Muscle of arm (tissue), 12 donors: ENCODE data around the gene FOXS1. TPM values are rescaled to one million over a fixed set of nuclear protein-coding genes. Genes with fewer than 3 reads are reported as not detected.
"Not testable (repeated sequence)": the region's sequence is repeated elsewhere in the genome, so short reads cannot be mapped to it uniquely, and the experiment has no call there.

Experiments used
- DNase-seq: peaks from one replicate; pipeline ENCODE4 v3.0.0-alpha.2; 2013
- polyA plus RNA-seq, 12 donors: library from polyadenylated mRNA; unstranded; fragments of 120-200 nt; gene quantifications; one replicate each; pipeline ENCODE4 v1.2.1, GENCODE V29; 2013; ENCODE audit not compliant: insufficient read length in 12 of 12

Gene FOXS1
- polyA plus RNA-seq, 12 donors: 3.9 to 10.5 (median 4.7) TPM; not detected in 1

- no peak for DNase-seq
Measured at GRCh38 chr20:31841928-31842327, 3.5 kb downstream of the FOXS1 start.

GRCh38 chr20:31840906-31841816, 4.2 kb downstream of the FOXS1 start:
- DNase-seq: no peak

- no peak for DNase-seq
Measured at GRCh38 chr20:31839782-31840487, 5.5 kb downstream of the FOXS1 start.

GRCh38 chr20:31838646-31839292, 6.6 kb downstream of the FOXS1 start:
- DNase-seq: no peak

- no peak for DNase-seq
Measured at GRCh38 chr20:31837896-31838397, 7.5 kb downstream of the FOXS1 start.

GRCh38 chr20:31836853-31837608, 8.4 kb downstream of the FOXS1 start:
- DNase-seq: no peak

- DNase-seq: no peak
Measured at GRCh38 chr20:31835977-31836852, 9.2 kb downstream of the FOXS1 start.

GRCh38 chr20:31835554-31835953, 9.8 kb downstream of the FOXS1 start:
- DNase-seq: no peak

- no peak for DNase-seq
Measured at GRCh38 chr20:31833931-31834521, 11.4 kb downstream of the FOXS1 start.

- DNase-seq: no peak
Measured at GRCh38 chr20:31833130-31833930, 12.1 kb downstream of the FOXS1 start.

GRCh38 chr20:31831771-31832306, 13.6 kb downstream of the FOXS1 start:
- DNase-seq: no peak

- DNase-seq: no peak
Measured at GRCh38 chr20:31831211-31831610, 14.2 kb downstream of the FOXS1 start.

- no peak for DNase-seq
Measured at GRCh38 chr20:31830406-31830981, 14.9 kb downstream of the FOXS1 start.

GRCh38 chr20:31829731-31830130, 15.7 kb downstream of the FOXS1 start:
- no peak for DNase-seq

GRCh38 chr20:31828016-31828415, 17.4 kb downstream of the FOXS1 start:
- DNase-seq: not testable (repeated sequence)

- DNase-seq: no peak
Measured at GRCh38 chr20:31827059-31827458, 18.3 kb downstream of the FOXS1 start.

- no peak for DNase-seq
Measured at GRCh38 chr20:31826074-31826473, 19.3 kb downstream of the FOXS1 start.

- DNase-seq: no peak
Measured at GRCh38 chr20:31824554-31825313, 20.7 kb downstream of the FOXS1 start.
